AG04449 (cell line): Measurements from ENCODE around the gene LGR4.
A peak's percentile ranks its signal among the peaks of the same experiment; 100 is the strongest.

Experiments used
- CTCF ChIA-PET: fragments of 350-600 bp; formaldehyde crosslinking; extraction: SDS; loops from one replicate; lab custom pipeline; 2021; ENCODE audit warnings: antibody characterized with exemption; lab: Yijun Ruan, JAX
- POLR2A ChIA-PET: fragments of 400-600, 350-600 bp; formaldehyde crosslinking; extraction: SDS; loops from one replicate; lab custom pipeline; 2020; ENCODE audit warnings: antibody characterized with exemption, inconsistent platforms; lab: Yijun Ruan, JAX
- DNase-seq: peaks from one replicate; pipeline ENCODE4 v3.0.0-alpha.2; 2010; ENCODE audit warnings: low read depth, low spot score
- H3K4me3 ChIP-seq: 2 replicates; pipeline ENCODE4 v1.5.1; 2011; ENCODE audit warnings: low read depth, mild to moderate bottlenecking, control low read depth, low read length
- TF ChIP-seq, protein P1 (sequence below): IDR thresholded peaks from one replicate; pipeline ENCODE4 v1.5.1; 2011; ENCODE audit warnings: mild to moderate bottlenecking, moderate library complexity, low read length, control low read depth, inconsistent platforms; ENCODE audit not compliant: insufficient read depth; ENCODE audit errors: missing control alignments

The LGR4 gene

DNA sequence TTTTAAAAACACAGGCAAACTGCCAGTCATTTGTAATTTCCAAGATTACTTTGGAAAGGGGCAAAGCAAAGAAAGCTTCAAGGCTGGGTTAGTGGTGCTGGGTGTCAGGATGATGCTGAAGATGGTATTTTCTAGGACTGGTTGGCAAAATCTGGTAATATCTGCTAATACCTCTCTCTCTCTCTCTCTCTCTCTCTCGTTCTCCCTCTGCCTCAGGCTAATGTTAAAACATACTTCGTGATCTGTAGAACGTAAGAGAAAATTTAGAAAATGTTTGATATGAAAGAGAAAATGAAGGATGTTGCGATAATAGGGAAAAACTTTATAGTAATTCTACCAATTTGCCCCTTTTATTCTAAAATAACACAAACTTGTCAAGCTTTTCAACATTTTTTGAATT lies 9.4 kb upstream of the LGR4 start:
- TF ChIP-seq, protein P1, sequence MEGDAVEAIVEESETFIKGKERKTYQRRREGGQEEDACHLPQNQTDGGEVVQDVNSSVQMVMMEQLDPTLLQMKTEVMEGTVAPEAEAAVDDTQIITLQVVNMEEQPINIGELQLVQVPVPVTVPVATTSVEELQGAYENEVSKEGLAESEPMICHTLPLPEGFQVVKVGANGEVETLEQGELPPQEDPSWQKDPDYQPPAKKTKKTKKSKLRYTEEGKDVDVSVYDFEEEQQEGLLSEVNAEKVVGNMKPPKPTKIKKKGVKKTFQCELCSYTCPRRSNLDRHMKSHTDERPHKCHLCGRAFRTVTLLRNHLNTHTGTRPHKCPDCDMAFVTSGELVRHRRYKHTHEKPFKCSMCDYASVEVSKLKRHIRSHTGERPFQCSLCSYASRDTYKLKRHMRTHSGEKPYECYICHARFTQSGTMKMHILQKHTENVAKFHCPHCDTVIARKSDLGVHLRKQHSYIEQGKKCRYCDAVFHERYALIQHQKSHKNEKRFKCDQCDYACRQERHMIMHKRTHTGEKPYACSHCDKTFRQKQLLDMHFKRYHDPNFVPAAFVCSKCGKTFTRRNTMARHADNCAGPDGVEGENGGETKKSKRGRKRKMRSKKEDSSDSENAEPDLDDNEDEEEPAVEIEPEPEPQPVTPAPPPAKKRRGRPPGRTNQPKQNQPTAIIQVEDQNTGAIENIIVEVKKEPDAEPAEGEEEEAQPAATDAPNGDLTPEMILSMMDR: no peak
- no peak for DNase-seq
- no peak overlapping the region for H3K4me3 ChIP-seq
- CTCF ChIA-PET: interaction anchor here (0.7 to 13.4 kb wide), 6 partner anchors 9 to 297 kb away, joined by 3 to 278 read pairs (median 4); partner anchors contain the start of gene LGR4
- POLR2A ChIA-PET: no interaction called here

DNA sequence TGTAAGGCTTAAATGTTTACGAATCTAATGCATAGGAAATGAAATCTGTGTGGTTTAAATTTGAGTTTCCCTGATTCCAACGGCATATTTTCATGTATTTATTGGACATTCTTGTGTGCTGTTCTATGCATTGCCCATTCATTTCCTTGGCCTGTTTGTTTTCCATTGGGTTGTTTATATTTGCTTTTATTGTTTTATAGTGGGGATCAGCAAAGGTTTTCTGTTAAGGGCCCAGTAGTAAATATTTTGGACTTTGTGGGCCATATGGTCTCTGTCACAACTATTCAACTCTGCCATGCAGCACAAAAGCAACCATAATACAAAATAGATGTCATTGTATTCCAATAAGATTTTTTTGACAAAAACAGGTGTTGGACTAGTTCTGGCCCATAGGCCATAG lies 5.2 kb upstream of the LGR4 start:
- TF ChIP-seq, protein P1: no peak
- H3K4me3 ChIP-seq: no peak overlapping the region
- ChIA-PET CTCF (interaction anchor here (0.6 to 13.4 kb wide), 3 partner anchors 87 to 292 kb away, joined by 4 to 278 read pairs (median 5); no protein-coding TSS in a partner anchor), POLR2A (no interaction called here)
- DNase-seq: no peak

DNA sequence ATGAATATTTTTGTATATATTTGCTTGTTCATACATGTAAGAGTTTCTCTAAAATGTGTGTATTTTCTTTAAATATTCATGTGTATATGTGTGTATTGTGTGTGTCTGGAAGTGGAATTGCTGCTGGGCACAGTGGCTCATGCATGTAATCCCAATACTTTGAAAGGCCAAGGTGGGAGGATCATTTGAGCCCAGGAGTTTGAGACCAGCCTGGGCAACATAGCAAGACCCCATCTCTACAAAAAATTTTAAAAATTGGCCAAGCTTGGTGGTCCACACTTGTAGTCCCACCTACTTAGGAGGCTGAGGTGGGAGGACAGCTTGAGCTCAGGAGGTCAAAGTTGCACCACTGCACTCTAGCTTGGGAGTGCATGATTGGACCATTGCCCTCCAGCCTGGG lies 4.7 kb upstream of the LGR4 start:
- CTCF ChIA-PET: interaction anchor here (0.6 to 5.3 kb wide), 3 partner anchors 8 to 296 kb away, joined by 3 to 48 read pairs (median 5); no protein-coding TSS in a partner anchor

DNA sequence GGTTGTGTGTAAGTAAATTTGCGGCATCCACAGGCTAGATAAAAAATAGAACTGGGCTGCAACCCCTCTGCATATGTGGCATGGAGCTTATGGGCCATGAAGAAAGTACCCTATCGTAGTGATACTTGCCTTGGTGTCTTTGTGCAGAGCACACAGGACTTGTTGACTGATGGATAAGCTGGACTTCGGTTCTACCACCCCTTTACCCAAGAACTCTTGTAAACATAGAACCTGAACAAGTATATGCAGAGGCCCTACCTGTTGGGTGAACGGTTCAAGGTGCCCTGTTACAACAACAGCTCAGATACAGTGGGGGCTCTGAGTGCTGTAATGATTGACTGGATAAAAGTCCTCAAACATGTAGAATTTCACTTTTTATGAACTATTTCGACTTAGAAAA lies 3.0 kb upstream of the LGR4 start:
- POLR2A ChIA-PET: no interaction called here

More for the DNA sequence above, 4.7 kb upstream of the LGR4 start:
- DNase-seq: no peak
- POLR2A ChIA-PET: no interaction called here
- H3K4me3 ChIP-seq: no peak overlapping the region
- TF ChIP-seq, protein P1: no peak

DNA sequence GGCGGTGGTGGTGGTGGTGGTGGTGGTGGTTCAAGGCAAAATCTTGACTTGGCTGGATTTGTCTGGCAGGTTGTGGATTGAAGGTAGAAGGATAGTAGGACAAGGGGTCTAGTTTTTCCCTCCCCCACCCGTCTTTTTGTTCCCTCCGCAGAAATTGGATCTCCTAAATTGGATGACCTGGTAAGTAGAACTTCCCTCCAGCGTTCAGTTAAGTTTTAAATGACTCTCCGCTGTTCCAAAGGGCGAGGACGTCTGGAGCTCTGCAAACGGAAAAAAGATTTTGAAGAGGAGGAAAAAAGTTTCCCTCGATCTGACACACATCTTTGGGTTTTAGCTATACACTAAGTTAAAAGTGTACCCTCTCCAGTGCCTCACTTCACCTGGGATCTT lies 422 bp upstream of the LGR4 start:
- ChIA-PET POLR2A (interaction anchor here (0.7 to 1.2 kb wide), 6 partner anchors 15 to 263 kb away, joined by 3 to 4 read pairs (median 3); no protein-coding TSS in a partner anchor), CTCF (interaction anchor here (0.7 to 5.3 kb wide), 6 partner anchors 9 to 289 kb away, joined by 3 to 48 read pairs (median 4); no protein-coding TSS in a partner anchor)
- no peak for DNase-seq
- peak overlapping the region; percentile 75 for H3K4me3 ChIP-seq
- TF ChIP-seq, protein P1: no peak

More for the DNA sequence above, 3.0 kb upstream of the LGR4 start:
- no peak for DNase-seq
- CTCF ChIA-PET: interaction anchor here (2.7 to 5.3 kb wide), 3 partner anchors 9 to 292 kb away, joined by 17 to 48 read pairs (median 22); no protein-coding TSS in a partner anchor
- TF ChIP-seq, protein P1: no peak
- H3K4me3 ChIP-seq: no peak overlapping the region

DNA sequence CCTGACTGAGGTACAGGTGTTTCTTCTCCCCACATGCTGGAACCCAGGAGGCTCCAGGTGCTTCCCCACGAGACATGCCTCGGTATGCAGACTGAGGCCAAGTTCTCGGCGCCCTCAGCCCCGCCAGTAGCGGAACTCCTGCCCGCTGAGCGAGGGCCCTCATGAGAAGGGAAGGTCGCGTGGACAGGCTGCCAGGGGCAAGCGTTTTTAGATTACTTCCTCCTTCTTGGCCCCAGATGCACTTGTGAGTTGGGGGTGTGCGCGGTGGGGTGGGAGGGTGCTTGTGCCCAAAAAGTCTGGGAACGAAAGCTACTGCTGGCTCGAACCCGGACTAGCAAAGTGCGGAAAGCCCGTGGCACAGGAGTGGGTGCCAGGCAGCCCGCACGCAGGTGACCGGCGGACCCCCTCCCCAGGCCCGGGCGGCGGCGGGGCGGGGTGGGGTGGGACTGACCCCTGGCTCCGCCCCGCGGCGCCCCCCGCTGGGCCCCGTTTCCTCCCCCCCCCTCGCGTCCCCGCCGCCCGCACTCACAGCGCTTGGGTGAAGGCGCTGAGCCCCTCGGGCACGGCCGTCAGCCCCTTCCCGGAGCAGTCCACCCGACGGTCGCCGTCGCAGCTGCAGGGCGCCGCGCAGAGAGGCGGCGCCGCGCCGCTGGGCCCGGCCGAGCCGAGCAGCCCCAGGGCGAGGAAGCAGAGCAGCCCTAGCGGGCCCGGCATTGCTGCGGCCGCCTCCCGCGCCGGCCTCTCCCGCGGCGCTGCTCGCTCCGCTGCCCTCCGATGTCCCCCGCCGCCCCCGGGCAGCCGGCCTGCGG lies 797 bp downstream of the LGR4 start:
- DNase-seq: no peak
- TF ChIP-seq, protein P1: no peak
- H3K4me3 ChIP-seq: peak overlapping the region; percentile 75
- ChIA-PET CTCF (interaction anchor here (1.3 to 5.3 kb wide), 3 partner anchors 13 to 175 kb away, joined by 3 to 48 read pairs (median 5); no protein-coding TSS in a partner anchor), POLR2A (interaction anchor here (0.6 to 1.0 kb wide), 4 partner anchors 16 to 195 kb away, joined by 3 to 4 read pairs (median 4); no protein-coding TSS in a partner anchor)
